ENCODE results near the gene RNF212B. TPM values are rescaled to one million over a fixed set of nuclear protein-coding genes. Genes with fewer than 3 reads are reported as not detected.

Gene RNF212B
- total and polyA plus RNA-seq, 2 of the 13 experiments (the other 11 are each of a cell fraction or from before 2014, with no cell fraction given), result 0.05 TPM; not detected in 1

GRCh38 chr14:23301288-23301968 is 63.7 kb downstream of the RNF212B start (continued):
- TF ChIP-seq DPF2 (CRISPR knock-in tag; IDR thresholded peaks at IDR 0.05; ENCODE audit: borderline replicate concordance, low read depth) (peak; percentile 23; the same call in 1 of the 2 replicates), SMARCE1 (IDR thresholded peaks at IDR 0.05; ENCODE audit: borderline replicate concordance) (peak; percentile 67; the same call in 1 of the 2 replicates), ZNF496 (CRISPR knock-in tag; IDR thresholded peaks at IDR 0.05; ENCODE audit: insufficient replicate concordance) (no peak), ZNF367 (CRISPR knock-in tag; IDR thresholded peaks at IDR 0.05; ENCODE audit: borderline replicate concordance) (peak; percentile 70; the same call in 1 of the 2 replicates), SIN3A (IDR thresholded peaks at IDR 0.05; ENCODE audit: borderline replicate concordance, low read depth, low read length) (peak; percentile 94; the same call in 1 of the 2 replicates), DNMT1 (CRISPR knock-in tag; IDR thresholded peaks at IDR 0.05) (peak; percentile 23; the same call in 1 of the 2 replicates), SRSF4 (IDR thresholded peaks at IDR 0.05; ENCODE audit: low read depth, low read length, poor library complexity, severe bottlenecking) (no peak), MYC (CRISPR knock-in tag; IDR thresholded peaks at IDR 0.05; ENCODE audit: borderline replicate concordance) (peak; percentile 83), ZNF136 (CRISPR knock-in tag; IDR thresholded peaks at IDR 0.05; ENCODE audit: low read depth) (peak; percentile 88), NCOR1 (IDR thresholded peaks at IDR 0.05; ENCODE audit: borderline replicate concordance, low read length) (0 out of 2 replicates have a peak, but pooled peaks have one; percentile 59), ZNF10 (CRISPR knock-in tag; IDR thresholded peaks at IDR 0.05; ENCODE audit: borderline replicate concordance, low read depth) (no peak), ZNF142 (CRISPR knock-in tag; IDR thresholded peaks at IDR 0.05) (peak; percentile 80)
- TF ChIP-seq, protein P1, sequence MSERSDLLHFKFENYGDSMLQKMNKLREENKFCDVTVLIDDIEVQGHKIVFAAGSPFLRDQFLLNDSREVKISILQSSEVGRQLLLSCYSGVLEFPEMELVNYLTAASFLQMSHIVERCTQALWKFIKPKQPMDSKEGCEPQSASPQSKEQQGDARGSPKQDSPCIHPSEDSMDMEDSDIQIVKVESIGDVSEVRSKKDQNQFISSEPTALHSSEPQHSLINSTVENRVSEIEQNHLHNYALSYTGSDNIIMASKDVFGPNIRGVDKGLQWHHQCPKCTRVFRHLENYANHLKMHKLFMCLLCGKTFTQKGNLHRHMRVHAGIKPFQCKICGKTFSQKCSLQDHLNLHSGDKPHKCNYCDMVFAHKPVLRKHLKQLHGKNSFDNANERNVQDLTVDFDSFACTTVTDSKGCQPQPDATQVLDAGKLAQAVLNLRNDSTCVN (CRISPR knock-in tag; IDR thresholded peaks at IDR 0.05; ENCODE audit: borderline replicate concordance), result 0 out of 2 replicates have a peak, but pooled peaks have one; percentile 23
- TF ChIP-seq, protein P2, sequence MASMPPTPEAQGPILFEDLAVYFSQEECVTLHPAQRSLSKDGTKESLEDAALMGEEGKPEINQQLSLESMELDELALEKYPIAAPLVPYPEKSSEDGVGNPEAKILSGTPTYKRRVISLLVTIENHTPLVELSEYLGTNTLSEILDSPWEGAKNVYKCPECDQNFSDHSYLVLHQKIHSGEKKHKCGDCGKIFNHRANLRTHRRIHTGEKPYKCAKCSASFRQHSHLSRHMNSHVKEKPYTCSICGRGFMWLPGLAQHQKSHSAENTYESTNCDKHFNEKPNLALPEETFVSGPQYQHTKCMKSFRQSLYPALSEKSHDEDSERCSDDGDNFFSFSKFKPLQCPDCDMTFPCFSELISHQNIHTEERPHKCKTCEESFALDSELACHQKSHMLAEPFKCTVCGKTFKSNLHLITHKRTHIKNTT (CRISPR knock-in tag; IDR thresholded peaks at IDR 0.05), result peak; percentile 13; the same call in 1 of the 2 replicates
- TF ChIP-seq, protein P3, sequence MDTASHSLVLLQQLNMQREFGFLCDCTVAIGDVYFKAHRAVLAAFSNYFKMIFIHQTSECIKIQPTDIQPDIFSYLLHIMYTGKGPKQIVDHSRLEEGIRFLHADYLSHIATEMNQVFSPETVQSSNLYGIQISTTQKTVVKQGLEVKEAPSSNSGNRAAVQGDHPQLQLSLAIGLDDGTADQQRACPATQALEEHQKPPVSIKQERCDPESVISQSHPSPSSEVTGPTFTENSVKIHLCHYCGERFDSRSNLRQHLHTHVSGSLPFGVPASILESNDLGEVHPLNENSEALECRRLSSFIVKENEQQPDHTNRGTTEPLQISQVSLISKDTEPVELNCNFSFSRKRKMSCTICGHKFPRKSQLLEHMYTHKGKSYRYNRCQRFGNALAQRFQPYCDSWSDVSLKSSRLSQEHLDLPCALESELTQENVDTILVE (CRISPR knock-in tag; IDR thresholded peaks at IDR 0.05), result peak; percentile 98
- TF ChIP-seq, protein P4, sequence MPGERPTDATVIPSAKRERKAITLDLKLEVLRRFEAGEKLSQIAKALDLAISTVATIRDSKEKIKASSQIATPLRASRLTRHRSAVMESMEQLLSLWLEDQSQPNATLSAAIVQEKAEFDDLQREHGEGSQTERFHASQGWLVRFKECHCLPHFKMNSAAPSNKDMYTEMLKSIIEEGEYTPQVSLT (CRISPR knock-in tag; IDR thresholded peaks at IDR 0.05; ENCODE audit: borderline replicate concordance, low read depth), result no peak

Measured in HepG2 (cell line).